K562 (cell line): ENCODE results near the gene KCNH2. TPM values are rescaled to one million over a fixed set of nuclear protein-coding genes. Genes with fewer than 3 reads are reported as not detected.

Source experiments
- BDP1 ChIP-seq: IDR thresholded peaks from 3 replicates; pipeline ENCODE4 v1.6.1; 2011; ENCODE audit not compliant: insufficient read length, insufficient read depth
- CEBPB ChIP-seq: fragments of 450-650 bp; IDR thresholded peaks from 2 replicates; pipeline ENCODE4 v1.6.1; 2016; ENCODE audit warnings: missing genetic modification characterization, missing compliant biosample characterization
- ELF2 ChIP-seq: fragments of 250-450 bp; sonication (Bioruptor Pico); IDR thresholded peaks from 2 replicates; pipeline ENCODE4 v1.5.0; 2021; ENCODE audit warnings: mild to moderate bottlenecking
- KAT2B ChIP-seq: IDR thresholded peaks from one replicate; pipeline ENCODE4 v1.6.1; 2012; ENCODE audit warnings: low read depth, mild to moderate bottlenecking, control low read depth, inconsistent platforms, low read length, moderate library complexity
- KDM4B ChIP-seq, 2 experiments: fragments of 450-650 bp in 1 of 2; sonication (generic) in 1 of 2; IDR thresholded peaks; 2 replicates each; pipeline ENCODE4 v1.6.1; 2016 to 2017; ENCODE audit warnings: borderline replicate concordance in 2 of 2, antibody characterized with exemption in 1 of 2, low read depth in 1 of 2, mild to moderate bottlenecking in 1 of 2
- KLF16 ChIP-seq: IDR thresholded peaks from 2 replicates; pipeline ENCODE4 v1.6.1; 2016; ENCODE audit warnings: antibody characterized with exemption
- MAZ ChIP-seq, 2 experiments: fragments of 450-650 bp in 1 of 2; sonication (generic) in 1 of 2; formaldehyde crosslinking; IDR thresholded peaks in 1 of 2; conservative IDR thresholded peaks in 1 of 2; 2 replicates each; pipeline versions ENCODE4 v1.4.0 to v1.5.0; 2020; ENCODE audit warnings: mild to moderate bottlenecking in 1 of 2, missing genetic modification reagents in 1 of 2
- MCM2 ChIP-seq: fragments of 450-650 bp; IDR thresholded peaks from 2 replicates; pipeline ENCODE4 v1.6.1; 2017; ENCODE audit warnings: low read depth, mild to moderate bottlenecking
- MYBL2 ChIP-seq, 2 experiments: fragments of 450-650 bp in 1 of 2; sonication (generic) in 1 of 2; formaldehyde crosslinking in 1 of 2; IDR thresholded peaks; 2 replicates each; pipeline versions ENCODE4 v1.6.1 to v1.8.1; 2017 to 2022; ENCODE audit warnings: borderline replicate concordance in 1 of 2, inconsistent platforms in 1 of 2, low read depth in 1 of 2, mild to moderate bottlenecking in 1 of 2, missing genetic modification reagents in 1 of 2, moderate library complexity in 1 of 2
- PTTG1 ChIP-seq: fragments of 450-650 bp; IDR thresholded peaks from 2 replicates; pipeline ENCODE4 v1.6.1; 2016; ENCODE audit warnings: low read depth, mild to moderate bottlenecking, missing genetic modification characterization, missing compliant biosample characterization
- RNF2 ChIP-seq: sonication (generic); IDR thresholded peaks from 2 replicates; pipeline ENCODE4 v1.6.1; 2016
- RUNX1 ChIP-seq: sonication (generic); IDR thresholded peaks from 2 replicates; pipeline ENCODE4 v1.6.1; 2016; ENCODE audit warnings: antibody characterized with exemption, low read depth
- SMARCC2 ChIP-seq: fragments of 450-650 bp; IDR thresholded peaks from 2 replicates; pipeline ENCODE4 v1.6.1; 2017; ENCODE audit warnings: antibody characterized with exemption, moderate library complexity, mild to moderate bottlenecking, low read depth
- SMC3 ChIP-seq: conservative IDR thresholded peaks from 2 replicates; pipeline ENCODE4 v1.6.1; 2011; ENCODE audit warnings: low read depth, low read length, improper control_type of control experiment; ENCODE audit not compliant: insufficient read depth
- TCF15 ChIP-seq: fragments of 250-450 bp; sonication (Bioruptor Pico); IDR thresholded peaks from 2 replicates; pipeline ENCODE4 v1.8.0; 2022; ENCODE audit warnings: moderate library complexity, mild to moderate bottlenecking, inconsistent platforms
- TCF3 ChIP-seq: sonication (generic); formaldehyde crosslinking; IDR thresholded peaks from 2 replicates; pipeline ENCODE4 v1.4.0; 2020; ENCODE audit warnings: mild to moderate bottlenecking, missing genetic modification reagents
- THAP12 ChIP-seq: fragments of 250-450 bp; sonication (Bioruptor Pico); IDR thresholded peaks from 2 replicates; pipeline ENCODE4 v1.9.0; 2021; ENCODE audit warnings: mild to moderate bottlenecking, inconsistent platforms
- TOE1 ChIP-seq, 2 experiments: fragments of 450-650 bp in 1 of 2; sonication (generic) in 1 of 2; formaldehyde crosslinking in 1 of 2; IDR thresholded peaks; 2 replicates each; pipeline versions ENCODE4 v1.7.1 to v1.8.0; 2016 to 2022; ENCODE audit warnings: borderline replicate concordance in 2 of 2, mild to moderate bottlenecking in 2 of 2, antibody characterized with exemption in 1 of 2, inconsistent platforms in 1 of 2, low read depth in 1 of 2, missing genetic modification reagents in 1 of 2, moderate library complexity in 1 of 2
- ZC3H8 ChIP-seq: fragments of 450-650 bp; IDR thresholded peaks from 2 replicates; pipeline ENCODE4 v1.6.1; 2017
- ZNF239 ChIP-seq: fragments of 250-450 bp; sonication (Bioruptor Pico); IDR thresholded peaks from 2 replicates; pipeline ENCODE4 v1.4.0; 2020; ENCODE audit warnings: mild to moderate bottlenecking
- ZNF24 ChIP-seq: fragments of 450-650 bp; IDR thresholded peaks from 2 replicates; pipeline ENCODE4 v1.6.1; 2016
- polyA plus RNA-seq, 8 experiments: library from polyadenylated mRNA; depleted of rRNA in 4 of 8; stranded (reverse) in 5 of 8; unstranded in 3 of 8; fragments of >200 nt; fragmentation: Nextera tagmentation in 2 of 8; fragmentation: Illumina TruSeq in 1 of 8; extraction: Ambion mirVana in 2 of 8; extraction: Trizol in 1 of 8; gene quantifications; 2 replicates each; pipeline versions ENCODE4 v1.2.1 to v1.2.3, GENCODE V29; 2011 to 2014; ENCODE audit warnings: inconsistent platforms in 1 of 8, missing spikeins in 1 of 8
- total RNA-seq, 7 experiments: library from RNA; depleted of rRNA in 6 of 7; stranded (reverse); fragments of >200 nt in 6 of 7; fragmentation: Illumina TruSeq in 2 of 7; extraction: Trizol in 2 of 7; gene quantifications; 2 replicates each; pipeline versions ENCODE4 v1.2.1 to v1.2.3, GENCODE V29; 2011 to 2021; ENCODE audit warnings: low replicate concordance in 1 of 7
- TF ChIP-seq, protein P1 (sequence below): fragments of 450-650 bp; IDR thresholded peaks from 2 replicates; pipeline ENCODE4 v1.7.0; 2016; ENCODE audit warnings: borderline replicate concordance
- TF ChIP-seq, protein P2 (sequence below): sonication (generic); formaldehyde crosslinking; IDR thresholded peaks from 2 replicates; pipeline ENCODE4 v1.8.0; 2022; ENCODE audit warnings: mild to moderate bottlenecking, low read depth, missing genetic modification reagents

The KCNH2 gene
- total and polyA plus RNA-seq, 9 of the 15 experiments (the other 6 are each of a cell fraction or from before 2014, with no cell fraction given): 18.1 to 368 (median 218) TPM

DNA sequence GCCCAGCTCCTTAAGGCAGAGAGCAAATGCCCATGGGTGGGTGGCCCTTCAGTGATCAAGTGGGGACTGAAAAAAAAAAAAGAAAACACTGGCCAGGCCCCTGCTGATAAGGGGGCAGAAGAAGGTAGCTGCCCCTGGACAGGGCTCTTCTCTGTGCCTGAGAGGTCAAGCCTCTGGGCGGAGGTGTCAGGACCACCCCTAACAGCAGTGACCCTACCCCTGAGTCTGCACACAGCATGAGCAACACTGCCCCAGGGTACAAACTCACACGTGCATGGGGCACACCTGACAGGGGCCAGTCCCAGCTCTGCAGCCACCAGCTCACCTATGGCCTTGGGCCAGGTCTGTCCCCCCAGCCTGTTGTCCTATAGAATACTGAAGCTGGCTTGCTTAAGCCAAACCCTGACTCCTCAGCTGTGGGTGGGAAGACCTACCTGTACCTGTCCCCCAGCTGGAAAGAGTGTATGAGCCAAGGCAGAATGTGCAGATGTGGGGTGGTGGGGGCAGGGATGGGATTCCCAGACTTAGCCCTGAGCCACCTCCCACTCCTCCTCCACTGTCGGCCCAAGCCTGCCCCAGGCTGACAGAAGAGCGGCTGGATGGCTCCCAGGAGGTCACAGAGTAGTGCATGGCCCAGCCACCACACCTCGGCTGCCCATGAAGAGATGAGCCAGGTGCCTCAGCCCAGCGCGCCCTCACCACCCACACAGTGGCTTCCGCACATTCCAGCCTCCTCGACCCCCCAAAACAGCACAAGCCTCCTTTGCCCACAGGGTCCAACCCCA lies 23.7 kb downstream of the KCNH2 start (continued):
- peak in 1 of 2 experiments; percentile 62; a peak in 1 of 4 replicates for TF ChIP-seq KDM4B (IDR thresholded peaks at IDR 0.05; ENCODE audit: borderline replicate concordance in 2 of 2, low read depth in 1 of 2)
- TF ChIP-seq ZNF24: no peak
- no peak for TF ChIP-seq MYBL2 (IDR thresholded peaks at IDR 0.05; ENCODE audit: low read depth)
- TF ChIP-seq MYBL2 (CRISPR knock-in tag; IDR thresholded peaks at IDR 0.05; ENCODE audit: borderline replicate concordance): no peak
- TF ChIP-seq KLF16: no peak
- no peak for TF ChIP-seq SMC3
- TF ChIP-seq TCF15 (CRISPR knock-in tag): no peak
- no peak for TF ChIP-seq BDP1
- TF ChIP-seq MCM2: no peak
- no peak for TF ChIP-seq RNF2
- TF ChIP-seq, protein P1, sequence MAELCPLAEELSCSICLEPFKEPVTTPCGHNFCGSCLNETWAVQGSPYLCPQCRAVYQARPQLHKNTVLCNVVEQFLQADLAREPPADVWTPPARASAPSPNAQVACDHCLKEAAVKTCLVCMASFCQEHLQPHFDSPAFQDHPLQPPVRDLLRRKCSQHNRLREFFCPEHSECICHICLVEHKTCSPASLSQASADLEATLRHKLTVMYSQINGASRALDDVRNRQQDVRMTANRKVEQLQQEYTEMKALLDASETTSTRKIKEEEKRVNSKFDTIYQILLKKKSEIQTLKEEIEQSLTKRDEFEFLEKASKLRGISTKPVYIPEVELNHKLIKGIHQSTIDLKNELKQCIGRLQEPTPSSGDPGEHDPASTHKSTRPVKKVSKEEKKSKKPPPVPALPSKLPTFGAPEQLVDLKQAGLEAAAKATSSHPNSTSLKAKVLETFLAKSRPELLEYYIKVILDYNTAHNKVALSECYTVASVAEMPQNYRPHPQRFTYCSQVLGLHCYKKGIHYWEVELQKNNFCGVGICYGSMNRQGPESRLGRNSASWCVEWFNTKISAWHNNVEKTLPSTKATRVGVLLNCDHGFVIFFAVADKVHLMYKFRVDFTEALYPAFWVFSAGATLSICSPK: no peak
- TF ChIP-seq TOE1 (IDR thresholded peaks at IDR 0.05; ENCODE audit: borderline replicate concordance): no peak
- no peak for TF ChIP-seq TOE1 (CRISPR knock-in tag; IDR thresholded peaks at IDR 0.05; ENCODE audit: borderline replicate concordance, low read depth)
- TF ChIP-seq, protein P2, sequence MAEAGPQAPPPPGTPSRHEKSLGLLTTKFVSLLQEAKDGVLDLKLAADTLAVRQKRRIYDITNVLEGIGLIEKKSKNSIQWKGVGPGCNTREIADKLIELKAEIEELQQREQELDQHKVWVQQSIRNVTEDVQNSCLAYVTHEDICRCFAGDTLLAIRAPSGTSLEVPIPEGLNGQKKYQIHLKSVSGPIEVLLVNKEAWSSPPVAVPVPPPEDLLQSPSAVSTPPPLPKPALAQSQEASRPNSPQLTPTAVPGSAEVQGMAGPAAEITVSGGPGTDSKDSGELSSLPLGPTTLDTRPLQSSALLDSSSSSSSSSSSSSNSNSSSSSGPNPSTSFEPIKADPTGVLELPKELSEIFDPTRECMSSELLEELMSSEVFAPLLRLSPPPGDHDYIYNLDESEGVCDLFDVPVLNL (CRISPR knock-in tag): 0 out of 2 replicates have a peak, but pooled peaks have one; percentile 30
- TF ChIP-seq THAP12 (CRISPR knock-in tag): no peak
- no peak for TF ChIP-seq ZNF239 (CRISPR knock-in tag)
- no peak for TF ChIP-seq ZC3H8
- no peak for TF ChIP-seq CEBPB
- TF ChIP-seq TCF3 (CRISPR knock-in tag): no peak
- TF ChIP-seq MAZ (CRISPR knock-in tag; conservative IDR thresholded peaks at IDR 0.05 in 1 of 2, IDR thresholded peaks at IDR 0.05 in 1 of 2): no peak; a peak in 1 of 4 replicates
- TF ChIP-seq ELF2: no peak
- no peak for TF ChIP-seq PTTG1
- no peak for TF ChIP-seq RUNX1
- TF ChIP-seq KAT2B: no peak
- no peak for TF ChIP-seq SMARCC2
